MV-4-11 (cell line): ENCODE data around the gene RANBP10.
A peak's percentile ranks its signal among the peaks of the same experiment; 100 is the strongest.

Experiments used
- DNase-seq: peaks from one replicate; lab custom pipeline; 2025; lab: John Stamatoyannopoulos, UW

Gene RANBP10

GRCh38 chr16:67825906-67826305 lies 19.5 kb upstream of the RANBP10 start:
- DNase-seq = no peak

- DNase-seq = no peak
Observed at GRCh38 chr16:67825119-67825518, 18.8 kb upstream of the RANBP10 start.

- no peak for DNase-seq
Observed at GRCh38 chr16:67822511-67822910, 16.2 kb upstream of the RANBP10 start.

GRCh38 chr16:67820608-67821259 lies 14.4 kb upstream of the RANBP10 start:
- no peak for DNase-seq

- no peak for DNase-seq
Observed at GRCh38 chr16:67814567-67814966, 8.2 kb upstream of the RANBP10 start.

- DNase-seq = no peak
Observed at GRCh38 chr16:67811899-67812298, 5.5 kb upstream of the RANBP10 start.

- no peak for DNase-seq
Observed at GRCh38 chr16:67807148-67807682, 855 bp upstream of the RANBP10 start.

- DNase-seq = no peak
Observed at GRCh38 chr16:67805718-67806427, 487 bp downstream of the RANBP10 start.

- no peak for DNase-seq
Observed at GRCh38 chr16:67804853-67805542, 1.4 kb downstream of the RANBP10 start.

- DNase-seq = peak; percentile 56
Observed at GRCh38 chr16:67803894-67804293, 2.5 kb downstream of the RANBP10 start.

- DNase-seq = no peak
Observed at GRCh38 chr16:67801883-67802282, 4.5 kb downstream of the RANBP10 start.

GRCh38 chr16:67801241-67801640 lies 5.1 kb downstream of the RANBP10 start:
- no peak for DNase-seq

- peak; percentile 8 for DNase-seq
Observed at GRCh38 chr16:67800338-67800926, 5.9 kb downstream of the RANBP10 start.

- no peak for DNase-seq
Observed at GRCh38 chr16:67796099-67796718, 10.2 kb downstream of the RANBP10 start.

GRCh38 chr16:67790071-67790470 lies 16.3 kb downstream of the RANBP10 start:
- peak; percentile 25 for DNase-seq

- no peak for DNase-seq
Observed at GRCh38 chr16:67786491-67786890, 19.9 kb downstream of the RANBP10 start.

GRCh38 chr16:67783353-67783725 lies 23.0 kb downstream of the RANBP10 start:
- no peak for DNase-seq

GRCh38 chr16:67782567-67783352 lies 23.6 kb downstream of the RANBP10 start:
- DNase-seq = no peak

GRCh38 chr16:67781565-67781921 lies 24.8 kb downstream of the RANBP10 start:
- DNase-seq = no peak

GRCh38 chr16:67780847-67781564 lies 25.4 kb downstream of the RANBP10 start:
- DNase-seq = no peak
